Caco-2 (cell line): ENCODE data around the gene KDM4B. TPM values are rescaled to one million over a fixed set of nuclear protein-coding genes. Genes with fewer than 3 reads are reported as not detected.

Experiments used
- BruUV-seq: library from RNA; stranded (reverse); fragments of 400-500 nt; replicated peaks from 2 replicates; lab custom pipeline; 2021; lab: Mats Ljungman, UMichigan
- CTCF ChIA-PET: fragments of 300-600 bp; sonication (Branson Sonifier 250); formaldehyde crosslinking; loops from one replicate; lab custom pipeline; 2022; ENCODE audit warnings: antibody characterized with exemption; lab: Charles Lee
- POLR2A ChIA-PET: fragments of 300-600 bp; sonication (Branson Sonifier 250); formaldehyde crosslinking; loops from one replicate; lab custom pipeline; 2022; ENCODE audit warnings: antibody characterized with exemption; lab: Charles Lee
- DNase-seq, 2 experiments: peaks; one replicate each; pipeline versions ENCODE4 v3.0.0 to v3.0.0-alpha.2; 2020 to 2022
- H3K27me3 ChIP-seq: replicated peaks from 2 replicates; pipeline ENCODE4 v1.6.0; 2011; ENCODE audit warnings: low read length; ENCODE audit not compliant: control insufficient read depth, insufficient read depth
- H3K36me3 ChIP-seq: 2 replicates; pipeline ENCODE4 v1.5.1; 2011; ENCODE audit warnings: low read length; ENCODE audit not compliant: control insufficient read depth, insufficient read depth
- H3K4me1 ChIP-seq: fragments of 250-450 bp; sonication (Bioruptor Pico); 2 replicates; pipeline ENCODE4 v1.5.1; 2020; ENCODE audit warnings: mild to moderate bottlenecking
- H3K4me3 ChIP-seq: 2 replicates; pipeline ENCODE4 v1.5.1; 2011; ENCODE audit warnings: low read depth, mild to moderate bottlenecking, control low read depth, low read length
- H3K9me3 ChIP-seq: fragments of 250-450 bp; sonication (Bioruptor Pico); 2 replicates; pipeline ENCODE4 v1.5.1; 2020; ENCODE audit warnings: mild to moderate bottlenecking, moderate library complexity
- H3K27ac Mint-ChIP-seq: one replicate; pipeline ENCODE4 v1.8.0; 2022; ENCODE audit warnings: mixed read lengths; ENCODE audit not compliant: unreplicated experiment
- H3K27me3 Mint-ChIP-seq: one replicate; pipeline ENCODE4 v1.8.0; 2022; ENCODE audit warnings: mixed read lengths; ENCODE audit not compliant: insufficient read depth, unreplicated experiment
- H3K36me3 Mint-ChIP-seq: one replicate; pipeline ENCODE4 v1.8.0; 2022; ENCODE audit warnings: mild to moderate bottlenecking, mixed read lengths; ENCODE audit not compliant: insufficient read depth, unreplicated experiment
- H3K4me1 Mint-ChIP-seq: one replicate; pipeline ENCODE4 v1.8.0; 2022; ENCODE audit warnings: low read depth, mixed read lengths; ENCODE audit not compliant: unreplicated experiment
- H3K4me3 Mint-ChIP-seq: one replicate; pipeline ENCODE4 v1.8.0; 2022; ENCODE audit warnings: mild to moderate bottlenecking, moderate library complexity, mixed read lengths; ENCODE audit not compliant: unreplicated experiment
- H3K9me3 Mint-ChIP-seq: one replicate; pipeline ENCODE4 v1.8.0; 2022; ENCODE audit warnings: mixed read lengths; ENCODE audit not compliant: unreplicated experiment
- intact Hi-C: fragments of 100-400 bp; cut with micrococcal nuclease; formaldehyde crosslinking; loops from one replicate; pipeline ENCODE4 v1.10.0; 2022; ENCODE audit not compliant: unreplicated experiment
- total RNA-seq: library from RNA; stranded (reverse); gene quantifications from 2 replicates; pipeline ENCODE4 v1.2.3, GENCODE V29; 2022
- TF ChIP-seq, protein P1 (sequence below), 2 experiments: fragments of 200-600 bp in 1 of 2; IDR thresholded peaks; 1 replicate in 1 of 2; 2 replicates in 1 of 2; pipeline versions ENCODE4 v1.5.1 to v1.8.0; 2011 to 2022; ENCODE audit warnings: antibody characterized with exemption in 1 of 2, control low read depth in 1 of 2, inconsistent platforms in 1 of 2, low read depth in 1 of 2, low read length in 1 of 2, mild to moderate bottlenecking in 1 of 2, moderate library complexity in 1 of 2; ENCODE audit not compliant: insufficient read depth in 1 of 2, severe bottlenecking in 1 of 2, unreplicated experiment in 1 of 2

The KDM4B gene
- total RNA-seq, 1 experiment from 2014 or later, result 27.4 TPM

DNA sequence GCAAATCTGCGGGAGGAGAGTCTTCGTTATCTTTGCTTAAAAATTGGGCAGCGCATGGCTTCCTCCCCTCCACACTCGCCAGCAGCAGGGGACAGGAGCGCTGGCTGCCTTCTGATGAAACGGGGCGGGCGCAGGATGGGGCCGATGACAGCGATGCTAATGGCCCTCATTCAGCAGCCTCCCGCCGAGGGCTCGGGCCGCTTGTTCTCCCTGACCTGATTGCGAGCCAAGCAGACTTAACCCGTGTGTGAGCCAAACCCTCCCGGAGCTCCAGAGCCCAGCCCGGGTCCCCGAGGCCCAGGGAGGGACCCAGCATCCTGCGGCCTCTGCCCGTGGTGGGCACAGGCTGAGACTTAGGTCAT is 90.3 kb downstream of the KDM4B start:
- ChIA-PET CTCF (no interaction called here), POLR2A (no interaction called here)
- intact Hi-C loops, result no loop called here
- no peak for DNase-seq
- no peak overlapping the region for H3K4me3 Mint-ChIP-seq
- no peaks in the 10 kb centered on the region for H3K27me3 Mint-ChIP-seq
- no peaks in the 10 kb centered on the region for H3K9me3 ChIP-seq
- peaks cover 32% of the 10 kb centered on the region for H3K36me3 Mint-ChIP-seq
- BruUV-seq, result no TSS peak
- TF ChIP-seq, protein P1, sequence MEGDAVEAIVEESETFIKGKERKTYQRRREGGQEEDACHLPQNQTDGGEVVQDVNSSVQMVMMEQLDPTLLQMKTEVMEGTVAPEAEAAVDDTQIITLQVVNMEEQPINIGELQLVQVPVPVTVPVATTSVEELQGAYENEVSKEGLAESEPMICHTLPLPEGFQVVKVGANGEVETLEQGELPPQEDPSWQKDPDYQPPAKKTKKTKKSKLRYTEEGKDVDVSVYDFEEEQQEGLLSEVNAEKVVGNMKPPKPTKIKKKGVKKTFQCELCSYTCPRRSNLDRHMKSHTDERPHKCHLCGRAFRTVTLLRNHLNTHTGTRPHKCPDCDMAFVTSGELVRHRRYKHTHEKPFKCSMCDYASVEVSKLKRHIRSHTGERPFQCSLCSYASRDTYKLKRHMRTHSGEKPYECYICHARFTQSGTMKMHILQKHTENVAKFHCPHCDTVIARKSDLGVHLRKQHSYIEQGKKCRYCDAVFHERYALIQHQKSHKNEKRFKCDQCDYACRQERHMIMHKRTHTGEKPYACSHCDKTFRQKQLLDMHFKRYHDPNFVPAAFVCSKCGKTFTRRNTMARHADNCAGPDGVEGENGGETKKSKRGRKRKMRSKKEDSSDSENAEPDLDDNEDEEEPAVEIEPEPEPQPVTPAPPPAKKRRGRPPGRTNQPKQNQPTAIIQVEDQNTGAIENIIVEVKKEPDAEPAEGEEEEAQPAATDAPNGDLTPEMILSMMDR (IDR thresholded peaks at IDR 0.05; ENCODE audit: insufficient read depth in 1 of 2, low read depth in 1 of 2, low read length in 1 of 2, severe bottlenecking in 1 of 2, unreplicated experiment in 1 of 2), result no peak
- no peak overlapping the region for H3K27ac Mint-ChIP-seq
- H3K4me1 Mint-ChIP-seq, result no peaks in the 10 kb centered on the region
- peaks cover 10% of the 10 kb centered on the region for H3K9me3 Mint-ChIP-seq
- no peak overlapping the region for H3K4me3 ChIP-seq
- no peaks in the 10 kb centered on the region for H3K36me3 ChIP-seq
- H3K4me1 ChIP-seq, result no peaks in the 10 kb centered on the region
- no peaks in the 10 kb centered on the region for H3K27me3 ChIP-seq

DNA sequence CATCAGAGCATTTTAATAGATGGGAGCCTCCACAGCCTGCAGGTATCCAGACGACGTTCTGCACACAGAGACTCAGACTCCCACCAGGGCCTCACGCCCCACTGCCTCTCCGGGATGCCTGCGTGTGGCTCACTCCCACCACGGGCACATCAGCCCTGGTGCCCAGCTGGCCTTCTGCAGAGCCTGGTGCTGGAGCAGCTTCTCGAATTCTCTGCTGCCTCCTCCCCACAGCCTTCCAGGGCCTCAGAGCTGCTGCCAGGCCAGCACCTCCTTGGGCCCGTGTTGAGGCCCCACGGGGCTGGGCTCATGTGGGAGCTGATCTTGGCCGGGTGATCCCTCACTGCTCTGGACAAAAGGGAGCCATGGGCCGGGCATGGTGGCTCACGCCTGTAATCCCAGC is 90.9 kb downstream of the KDM4B start:
- ChIA-PET CTCF (no interaction called here), POLR2A (no interaction called here)
- Histone ChIP-seq H3K36me3 (no peaks in the 10 kb centered on the region), H3K9me3 (no peaks in the 10 kb centered on the region), H3K27me3 (no peaks in the 10 kb centered on the region), H3K4me3 (no peak overlapping the region), H3K4me1 (no peaks in the 10 kb centered on the region)
- Mint-ChIP-seq H3K36me3 (peaks cover 37% of the 10 kb centered on the region), H3K27ac (no peak overlapping the region), H3K4me1 (no peaks in the 10 kb centered on the region), H3K9me3 (peaks cover 10% of the 10 kb centered on the region), H3K27me3 (no peaks in the 10 kb centered on the region), H3K4me3 (no peak overlapping the region)
- no peak for DNase-seq
- intact Hi-C loops, result no loop called here
- TF ChIP-seq, protein P1 (IDR thresholded peaks at IDR 0.05; ENCODE audit: insufficient read depth in 1 of 2, low read depth in 1 of 2, low read length in 1 of 2, severe bottlenecking in 1 of 2, unreplicated experiment in 1 of 2), result no peak
- BruUV-seq, result no TSS peak

DNA sequence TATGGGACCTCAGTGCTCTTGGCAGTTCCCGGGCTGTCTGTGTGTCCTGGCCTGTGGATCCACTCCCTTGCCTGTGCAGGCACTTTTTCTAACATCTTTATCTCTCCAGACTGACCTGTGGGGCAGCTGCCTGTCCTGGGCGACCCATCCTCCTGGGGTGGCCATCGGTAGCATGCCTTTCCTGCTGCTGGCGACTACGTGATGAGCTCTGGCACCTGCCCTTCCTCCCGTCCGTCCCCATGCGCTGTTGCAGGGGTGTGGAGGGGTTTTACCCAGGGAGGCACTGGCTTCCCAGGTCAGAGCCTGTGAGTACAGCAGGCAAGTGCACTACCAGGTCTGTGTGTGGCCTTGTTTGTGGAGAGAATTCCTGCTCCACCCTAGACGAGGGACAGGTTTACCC is 93.3 kb downstream of the KDM4B start:
- no peaks in the 10 kb centered on the region for H3K4me1 Mint-ChIP-seq
- no peak overlapping the region for H3K27ac Mint-ChIP-seq
- no TSS peak for BruUV-seq
- peaks cover 36% of the 10 kb centered on the region for H3K36me3 Mint-ChIP-seq
- intact Hi-C loops, result no loop called here
- TF ChIP-seq, protein P1 (IDR thresholded peaks at IDR 0.05; ENCODE audit: insufficient read depth in 1 of 2, low read depth in 1 of 2, low read length in 1 of 2, severe bottlenecking in 1 of 2, unreplicated experiment in 1 of 2), result no peak
- Histone ChIP-seq H3K4me1 (no peaks in the 10 kb centered on the region), H3K27me3 (no peaks in the 10 kb centered on the region), H3K4me3 (no peak overlapping the region), H3K36me3 (no peaks in the 10 kb centered on the region), H3K9me3 (no peaks in the 10 kb centered on the region)
- CTCF ChIA-PET, result no interaction called here
- POLR2A ChIA-PET, result no interaction called here
- H3K9me3 Mint-ChIP-seq, result peaks cover 10% of the 10 kb centered on the region
- H3K27me3 Mint-ChIP-seq, result no peaks in the 10 kb centered on the region
- no peak overlapping the region for H3K4me3 Mint-ChIP-seq
- no peak for DNase-seq
